ENCODE data around the gene LRRTM4. TPM values are rescaled to one million over a fixed set of nuclear protein-coding genes. Genes with fewer than 3 reads are reported as not detected.

Gene LRRTM4
- total RNA-seq, 2 experiments from 2014 or later, result not detected

DNA sequence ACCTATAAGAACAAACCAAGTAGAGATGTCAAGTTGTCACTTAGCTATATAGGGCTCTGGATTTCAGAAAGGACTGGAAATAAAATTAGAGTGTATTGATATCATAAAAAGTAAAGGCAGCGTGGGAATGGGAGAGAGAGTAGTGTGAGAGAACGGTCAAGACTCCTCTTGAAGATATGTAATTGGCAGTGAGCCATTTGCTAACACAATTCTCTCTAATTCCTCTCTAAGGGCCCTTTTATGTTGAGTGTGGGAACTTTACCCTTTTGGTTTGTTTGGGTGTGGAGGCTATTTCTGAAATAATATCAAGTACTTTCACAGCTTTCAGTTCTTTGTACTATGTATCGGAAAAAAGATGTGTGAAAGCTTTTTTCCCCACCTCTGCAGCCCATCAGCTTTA is 196.8 kb downstream of the LRRTM4 start:
- intact Hi-C loops (cut with micrococcal nuclease; ENCODE audit: unreplicated experiment), result no loop called here

DNA sequence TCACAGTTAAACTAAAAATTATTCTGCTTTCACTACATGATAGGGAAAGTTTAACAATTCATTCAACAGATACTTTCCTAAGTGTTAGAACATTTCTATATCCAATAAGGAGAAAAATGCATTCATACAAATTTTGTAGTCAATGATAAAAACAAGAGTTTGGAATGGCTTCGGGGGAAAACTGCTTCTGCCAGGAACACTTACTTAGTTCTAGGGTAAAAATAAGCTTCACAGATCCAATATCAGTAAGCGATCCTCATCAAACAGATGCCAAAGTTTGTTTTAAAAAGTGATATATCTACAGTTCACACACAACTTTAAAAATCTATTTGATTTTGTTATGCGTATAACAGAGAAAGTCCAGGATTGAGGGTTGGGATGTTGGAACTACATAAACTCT is 199.7 kb downstream of the LRRTM4 start:
- no peak for DNase-seq (ENCODE audit: low spot score)
- BruUV-seq (replicated peaks), result no TSS peak
- H3K9me3 ChIP-seq (ENCODE audit: low read length), result no peaks in the 10 kb centered on the region
- TF ChIP-seq CTCF (conservative IDR thresholded peaks at IDR 0.05; ENCODE audit: low read length) (no peak), EZH2phosphoT487 (IDR thresholded peaks at IDR 0.05; ENCODE audit: borderline replicate concordance, low read depth, low read length) (no peak)
- H3K4me3 ChIP-seq (ENCODE audit: low read depth, low read length, poor library complexity, severe bottlenecking), result no peak overlapping the region
- ChIA-PET POLR2A (no interaction called here), CTCF (ENCODE audit: unreplicated experiment) (no interaction called here)
- no peaks in the 10 kb centered on the region for H4K20me1 ChIP-seq (ENCODE audit: insufficient read depth, low read length)
- H3K4me2 ChIP-seq (ENCODE audit: low read length), result no peak overlapping the region
- H3K36me3 ChIP-seq (ENCODE audit: insufficient read depth, low read length), result no peaks in the 10 kb centered on the region
- H3K9me2 ChIP-seq (ENCODE audit: insufficient read depth, low read length), result no peaks in the 10 kb centered on the region
- H3K4me1 ChIP-seq (ENCODE audit: insufficient read depth, low read length, poor library complexity, severe bottlenecking), result no peaks in the 10 kb centered on the region
- intact Hi-C loops (cut with micrococcal nuclease; ENCODE audit: unreplicated experiment), result no loop called here
- no peak overlapping the region for H2AFZ ChIP-seq (ENCODE audit: low read length)
- no peak overlapping the region for H3K27ac ChIP-seq (ENCODE audit: low read depth, low read length, poor library complexity, severe bottlenecking)
- no peaks in the 10 kb centered on the region for H3K79me2 ChIP-seq (ENCODE audit: insufficient read depth, low read depth, low read length)

More for the DNA sequence above, 196.8 kb downstream of the LRRTM4 start:
- no peak overlapping the region for H3K4me2 ChIP-seq (ENCODE audit: low read length)
- no peaks in the 10 kb centered on the region for H3K36me3 ChIP-seq (ENCODE audit: insufficient read depth, low read length)
- H3K4me1 ChIP-seq (ENCODE audit: insufficient read depth, low read length, poor library complexity, severe bottlenecking), result no peaks in the 10 kb centered on the region
- H3K27ac ChIP-seq (ENCODE audit: low read depth, low read length, poor library complexity, severe bottlenecking), result no peak overlapping the region
- H3K9me3 ChIP-seq (ENCODE audit: low read length), result no peaks in the 10 kb centered on the region
- no peaks in the 10 kb centered on the region for H4K20me1 ChIP-seq (ENCODE audit: insufficient read depth, low read length)
- H3K4me3 ChIP-seq (ENCODE audit: low read depth, low read length, poor library complexity, severe bottlenecking), result no peak overlapping the region
- no TSS peak for BruUV-seq (replicated peaks)
- DNase-seq (ENCODE audit: low spot score), result no peak
- ChIA-PET CTCF (ENCODE audit: unreplicated experiment) (no interaction called here), POLR2A (interaction anchor here (0.6 kb wide), 1 partner anchor 1674 kb away, joined by 5 read pairs; no protein-coding TSS in a partner anchor)
- TF ChIP-seq EZH2phosphoT487 (IDR thresholded peaks at IDR 0.05; ENCODE audit: borderline replicate concordance, low read depth, low read length) (no peak), CTCF (conservative IDR thresholded peaks at IDR 0.05; ENCODE audit: low read length) (no peak)
- H3K9me2 ChIP-seq (ENCODE audit: insufficient read depth, low read length), result no peaks in the 10 kb centered on the region
- H3K79me2 ChIP-seq (ENCODE audit: insufficient read depth, low read depth, low read length), result no peaks in the 10 kb centered on the region
- no peak overlapping the region for H2AFZ ChIP-seq (ENCODE audit: low read length)

DNA sequence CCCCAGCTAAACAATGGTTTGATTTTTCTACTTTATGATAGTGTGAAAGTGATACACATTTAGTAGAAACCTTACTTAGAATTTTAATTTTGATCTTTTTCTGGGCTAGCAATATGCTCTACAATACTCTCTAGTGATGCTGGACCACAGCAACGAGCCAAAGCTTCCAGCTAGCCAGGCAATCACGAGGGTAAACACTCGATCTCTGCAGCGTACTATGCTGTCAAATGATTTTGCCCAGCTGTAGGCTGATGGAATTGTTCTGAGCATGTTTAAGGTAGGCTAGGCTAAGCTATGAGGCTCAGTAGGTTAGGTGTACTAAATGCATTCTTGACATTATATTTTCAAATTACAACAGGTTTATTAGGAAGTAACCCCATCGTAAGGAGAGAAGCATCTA is 207.5 kb downstream of the LRRTM4 start:
- BruUV-seq (replicated peaks), result no TSS peak
- CTCF ChIA-PET (ENCODE audit: unreplicated experiment), result no interaction called here

More for the DNA sequence above, 207.5 kb downstream of the LRRTM4 start:
- Histone ChIP-seq H3K4me1 (ENCODE audit: insufficient read depth, low read length, poor library complexity, severe bottlenecking) (no peaks in the 10 kb centered on the region), H3K36me3 (ENCODE audit: insufficient read depth, low read length) (no peaks in the 10 kb centered on the region), H2AFZ (ENCODE audit: low read length) (no peak overlapping the region), H3K4me3 (ENCODE audit: low read depth, low read length, poor library complexity, severe bottlenecking) (no peak overlapping the region), H4K20me1 (ENCODE audit: insufficient read depth, low read length) (no peaks in the 10 kb centered on the region), H3K4me2 (ENCODE audit: low read length) (no peak overlapping the region), H3K9me2 (ENCODE audit: insufficient read depth, low read length) (no peaks in the 10 kb centered on the region), H3K9me3 (ENCODE audit: low read length) (no peaks in the 10 kb centered on the region), H3K79me2 (ENCODE audit: insufficient read depth, low read depth, low read length) (no peaks in the 10 kb centered on the region), H3K27ac (ENCODE audit: low read depth, low read length, poor library complexity, severe bottlenecking) (no peak overlapping the region)
- DNase-seq (ENCODE audit: low spot score), result no peak
- TF ChIP-seq CTCF (conservative IDR thresholded peaks at IDR 0.05; ENCODE audit: low read length), result no peak
- no peak for TF ChIP-seq EZH2phosphoT487 (IDR thresholded peaks at IDR 0.05; ENCODE audit: borderline replicate concordance, low read depth, low read length)
- intact Hi-C loops (cut with micrococcal nuclease; ENCODE audit: unreplicated experiment), result no loop called here
- POLR2A ChIA-PET, result interaction anchor here (0.6 kb wide), 1 partner anchor 382 kb away, joined by 4 read pairs; no protein-coding TSS in a partner anchor
